ENCODE results near the gene CNIH1.
"Not testable (repeated sequence)": the region's sequence is repeated elsewhere in the genome, so short reads cannot be mapped to it uniquely, and the experiment has no call there.

CNIH1 gene

DNA sequence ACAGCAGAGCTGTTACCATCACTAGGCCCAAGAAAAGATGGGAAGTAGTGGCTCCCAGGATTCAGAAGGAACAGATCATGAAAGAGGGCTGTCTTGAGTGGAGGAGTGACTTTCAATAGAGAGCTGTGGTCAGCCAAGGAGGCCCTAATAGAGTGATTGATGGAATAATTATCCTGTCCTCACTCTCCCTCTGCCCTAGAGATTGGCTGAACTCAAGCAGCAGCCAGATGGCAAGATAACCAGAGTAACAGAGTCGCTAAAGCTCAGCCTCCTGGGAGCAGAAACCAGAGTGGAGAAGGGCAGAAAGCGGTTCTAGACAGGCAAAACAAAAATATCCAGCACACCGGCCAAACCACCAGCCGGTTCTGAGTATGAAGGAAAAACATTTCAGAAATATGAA, 24.5 kb upstream of the CNIH1 start:
- DNase-seq: no peak

DNA sequence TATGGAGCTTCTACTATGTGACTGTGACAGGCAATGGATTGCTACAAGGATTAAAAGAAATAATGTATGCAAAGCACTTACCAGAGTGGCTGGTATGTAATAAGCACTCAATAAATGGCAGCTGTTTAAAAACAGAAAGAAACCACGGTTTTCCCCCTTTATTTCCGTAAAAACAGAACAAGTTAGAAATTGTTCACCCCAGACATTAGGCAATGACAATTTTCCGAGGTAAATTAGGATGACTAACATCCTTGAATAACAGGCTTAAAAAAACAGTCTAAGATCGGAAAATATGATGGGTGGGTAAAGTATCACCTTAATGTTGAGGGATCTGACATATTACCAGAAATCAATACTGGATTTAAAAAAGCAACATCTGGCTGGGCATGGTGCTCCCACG, 20.9 kb upstream of the CNIH1 start:
- DNase-seq: no peak

- DNase-seq: no peak
Observed at GRCh38 chr14:54459106-54459505, 17.9 kb upstream of the CNIH1 start.

GRCh38 chr14:54458536-54458935, 17.4 kb upstream of the CNIH1 start:
- not testable (repeated sequence) for DNase-seq

DNA sequence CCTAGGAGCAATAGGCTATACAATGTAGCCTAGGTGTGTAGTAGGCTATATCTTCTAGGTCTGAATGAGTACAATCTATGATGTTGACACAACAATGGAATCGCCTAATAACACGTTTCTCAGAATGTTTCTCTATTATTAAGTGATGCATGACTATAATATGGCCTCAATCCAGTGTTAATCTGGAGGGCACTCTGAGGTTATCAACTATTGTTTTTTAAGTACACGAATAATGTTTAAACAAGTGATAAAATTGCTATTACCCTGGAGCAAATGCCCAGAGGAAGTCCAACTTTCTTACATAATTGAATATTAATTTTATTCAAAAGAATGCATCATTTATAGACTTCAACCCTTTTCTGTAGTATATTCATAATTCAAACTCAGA, 16.4 kb upstream of the CNIH1 start:
- DNase-seq: no peak

DNA sequence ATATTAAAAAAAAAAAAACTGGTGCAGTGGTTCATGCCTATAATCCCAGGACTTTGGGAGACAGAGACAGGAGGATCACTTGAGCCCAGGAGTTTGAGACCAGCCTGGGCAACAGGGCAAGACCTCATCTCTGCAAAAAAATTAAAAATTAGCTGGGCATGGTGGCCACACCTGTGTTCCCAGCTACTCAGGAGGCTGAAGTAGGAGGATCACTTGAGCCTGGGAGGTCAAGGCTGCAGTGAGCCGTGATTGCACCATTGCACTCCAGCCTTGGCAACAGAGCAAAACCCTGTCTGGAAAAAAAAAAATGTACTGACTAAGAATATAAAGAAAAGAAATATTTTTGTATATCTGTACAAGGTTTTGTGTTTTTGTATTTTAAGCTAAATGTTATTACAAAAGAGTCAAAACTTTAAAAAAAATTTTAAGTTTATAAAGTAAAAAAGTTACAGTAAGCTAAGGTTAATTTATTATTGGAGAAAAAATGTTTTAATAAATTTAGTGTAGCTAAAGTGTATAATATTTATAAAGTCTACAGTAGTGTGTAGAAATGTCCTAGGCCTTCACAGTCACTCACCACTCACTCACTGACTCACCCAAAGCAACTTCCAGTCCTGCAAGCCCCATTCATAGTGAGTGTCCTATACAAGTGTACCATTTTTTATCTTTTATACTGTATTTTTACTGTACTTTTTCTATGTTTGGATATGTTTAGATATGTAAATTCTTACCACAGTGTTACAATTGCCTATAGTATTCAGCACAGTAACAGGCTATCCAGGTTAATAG, 15.8 kb upstream of the CNIH1 start:
- not testable (repeated sequence) for DNase-seq

- DNase-seq: no peak
Observed at GRCh38 chr14:54455363-54455762, 14.2 kb upstream of the CNIH1 start.

- not testable (repeated sequence) for DNase-seq
Observed at GRCh38 chr14:54453990-54454389, 12.8 kb upstream of the CNIH1 start.

- no peak for DNase-seq
Observed at GRCh38 chr14:54453252-54453651, 12.1 kb upstream of the CNIH1 start.

DNA sequence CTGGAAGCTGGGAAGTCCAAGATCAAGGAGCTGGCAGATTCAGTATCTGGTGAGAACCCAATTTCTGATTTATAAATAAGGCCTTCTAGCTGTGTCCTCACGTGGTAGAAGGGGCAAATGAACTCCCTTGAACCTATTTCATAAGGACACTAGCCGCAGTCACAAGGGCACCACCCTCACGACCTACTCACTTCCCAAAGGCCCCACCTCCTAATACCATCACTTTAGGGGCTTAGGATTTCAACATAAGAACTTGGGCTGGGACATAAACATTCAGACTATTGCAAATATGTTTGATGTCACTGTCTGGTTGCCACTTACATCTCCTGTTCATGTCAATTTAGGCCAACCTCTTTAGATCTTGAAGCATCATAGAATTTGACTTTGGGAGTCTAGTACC, 10.8 kb upstream of the CNIH1 start:
- no peak for DNase-seq

- no peak for DNase-seq
Observed at GRCh38 chr14:54451121-54451601, 10.0 kb upstream of the CNIH1 start.

GRCh38 chr14:54450535-54450934, 9.4 kb upstream of the CNIH1 start:
- no peak for DNase-seq

DNA sequence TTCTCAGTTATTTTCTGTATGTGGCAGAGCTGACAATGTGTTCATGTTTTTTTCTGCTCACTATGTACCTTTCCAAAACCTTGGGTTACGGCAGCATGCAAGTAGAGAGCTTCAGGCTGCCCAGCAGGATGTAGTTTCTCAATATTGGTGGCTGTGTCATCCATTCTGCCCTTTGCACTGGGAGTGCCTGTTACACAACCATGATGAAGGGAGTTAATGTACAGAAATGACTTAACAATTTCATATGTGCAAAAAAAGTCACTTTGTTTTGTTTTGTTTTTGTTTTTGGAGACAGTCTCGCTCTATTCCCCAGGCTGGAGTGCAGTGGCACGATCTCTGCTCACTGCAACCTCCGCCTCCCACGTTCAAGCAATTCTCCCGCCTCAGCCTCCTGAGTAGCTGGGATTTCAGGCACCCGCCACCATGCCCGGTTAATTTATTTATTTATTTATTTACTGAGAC, 6.1 kb upstream of the CNIH1 start:
- DNase-seq: no peak

- DNase-seq: no peak
Observed at GRCh38 chr14:54446161-54446693, 5.1 kb upstream of the CNIH1 start.

DNA sequence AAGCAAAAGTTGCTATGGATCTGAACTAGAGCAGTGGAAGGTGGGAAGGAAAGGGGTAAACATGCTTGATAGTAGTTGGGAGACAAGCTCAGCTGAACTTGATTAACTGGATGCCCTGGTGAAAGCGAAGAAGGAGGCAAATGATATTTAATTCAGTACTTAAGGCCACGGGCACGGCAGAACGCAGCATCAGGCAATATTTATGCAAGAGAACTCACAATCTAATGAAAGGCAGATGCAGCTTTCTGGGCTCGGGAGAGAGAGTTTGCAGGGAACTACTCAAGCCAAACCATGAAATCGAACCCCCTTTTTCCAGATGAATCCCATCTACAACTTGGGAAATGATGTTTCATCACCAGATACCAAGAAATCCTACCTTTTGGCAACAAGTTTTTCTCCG, 3.5 kb upstream of the CNIH1 start:
- DNase-seq: no peak

DNA sequence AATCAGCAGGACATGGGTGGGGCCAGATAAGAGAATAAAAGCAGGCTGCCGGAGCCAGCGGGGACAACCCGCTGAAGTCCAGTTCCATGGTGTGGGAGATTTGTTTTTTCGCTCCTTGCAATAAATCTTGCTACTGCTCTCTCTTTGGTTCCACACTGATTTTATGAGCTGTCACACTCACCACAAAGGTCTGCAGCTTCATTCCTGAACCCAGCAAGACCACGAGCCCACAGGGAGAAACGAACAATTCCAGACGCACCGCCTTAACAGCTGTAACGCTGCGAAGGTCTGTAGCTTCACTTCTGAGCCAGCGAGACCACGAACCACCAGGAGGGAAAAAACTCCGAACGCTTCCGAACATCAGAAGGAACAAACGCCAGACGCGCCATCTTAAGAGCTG, 2.8 kb upstream of the CNIH1 start:
- no peak for DNase-seq

GRCh38 chr14:54442961-54443360, 1.8 kb upstream of the CNIH1 start:
- DNase-seq: not testable (repeated sequence)

DNA sequence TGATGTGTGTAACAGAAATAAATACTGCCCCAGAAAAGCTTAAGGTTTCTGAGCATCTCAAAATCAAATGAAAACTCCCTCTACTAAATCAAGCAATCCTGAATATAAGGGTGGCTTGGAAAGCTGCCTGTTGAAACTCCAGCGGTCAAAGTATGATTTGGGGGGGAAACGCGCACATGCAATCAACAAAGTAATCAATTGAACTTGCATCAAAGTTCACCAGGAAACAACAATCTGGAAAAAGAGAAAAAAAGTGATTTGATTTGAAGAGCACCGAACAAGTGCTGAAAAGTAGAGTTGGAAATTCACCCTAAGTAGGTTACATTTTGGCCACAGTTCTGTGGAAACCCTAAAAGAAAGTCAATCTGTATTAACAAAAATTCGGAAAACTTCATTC, 700 bp downstream of the CNIH1 start:
- DNase-seq: no peak

DNA sequence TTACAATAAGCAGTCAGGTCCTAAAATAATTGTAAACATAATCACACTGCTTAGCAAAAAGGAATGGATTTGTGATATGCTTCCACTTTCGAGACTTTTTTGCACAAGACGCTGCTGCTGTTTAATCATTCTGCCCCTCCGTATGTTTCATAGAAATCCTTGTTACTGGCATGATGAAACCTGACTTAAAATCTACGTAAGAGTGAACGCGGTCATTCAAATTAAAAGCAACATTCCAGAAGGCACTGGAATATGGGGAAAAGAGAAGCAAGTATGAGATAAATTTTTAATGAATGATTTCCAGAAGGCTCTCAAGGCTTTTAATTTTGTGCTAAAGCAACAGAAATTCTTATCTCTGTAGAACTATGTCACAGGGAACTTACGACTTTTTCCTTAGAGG, 1.1 kb downstream of the CNIH1 start:
- DNase-seq: no peak

GRCh38 chr14:54438703-54439102, 2.5 kb downstream of the CNIH1 start:
- no peak for DNase-seq

DNA sequence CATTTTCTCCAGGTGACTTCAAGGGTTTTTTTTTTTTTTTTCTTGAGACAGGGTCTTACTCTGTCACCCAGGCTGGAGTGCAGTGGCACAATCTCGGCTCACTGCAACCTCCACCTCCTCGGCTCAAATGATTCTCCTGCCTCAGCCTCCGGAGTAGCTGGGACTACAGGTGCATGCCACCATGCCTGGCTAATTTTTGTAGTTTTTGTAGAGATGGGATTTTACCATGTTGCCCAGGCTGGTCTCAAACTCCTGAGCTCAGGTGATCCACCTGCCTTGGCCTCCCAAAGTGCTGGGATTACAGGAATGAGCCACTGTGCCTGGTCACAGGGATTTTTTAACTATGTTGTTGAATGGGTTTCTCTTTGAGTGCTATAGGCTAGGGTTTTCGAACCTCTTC, 3.2 kb downstream of the CNIH1 start:
- not testable (repeated sequence) for DNase-seq

DNA sequence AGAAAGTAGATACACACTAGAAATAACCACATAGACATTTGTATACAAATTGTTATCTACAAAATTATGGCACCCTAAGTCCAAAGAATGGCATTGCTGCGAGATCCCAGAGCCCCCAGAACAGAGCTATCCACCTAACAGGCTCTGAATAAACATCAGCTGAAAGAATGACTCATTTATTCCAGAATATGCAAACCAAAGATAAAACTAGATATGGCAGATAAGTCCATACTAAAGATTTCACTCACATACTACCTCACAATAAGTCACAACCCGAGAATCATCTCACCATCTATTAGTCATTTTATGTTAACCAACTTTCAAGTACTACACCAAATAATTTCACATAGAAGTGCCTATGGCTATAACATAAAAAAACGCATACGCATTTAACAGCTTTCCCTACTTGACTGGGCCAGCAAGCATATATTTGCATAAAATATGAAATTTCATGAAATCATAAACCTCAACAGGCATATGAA, 5.6 kb downstream of the CNIH1 start:
- DNase-seq: no peak

GRCh38 chr14:54428527-54428926, 12.6 kb downstream of the CNIH1 start:
- DNase-seq: no peak

DNA sequence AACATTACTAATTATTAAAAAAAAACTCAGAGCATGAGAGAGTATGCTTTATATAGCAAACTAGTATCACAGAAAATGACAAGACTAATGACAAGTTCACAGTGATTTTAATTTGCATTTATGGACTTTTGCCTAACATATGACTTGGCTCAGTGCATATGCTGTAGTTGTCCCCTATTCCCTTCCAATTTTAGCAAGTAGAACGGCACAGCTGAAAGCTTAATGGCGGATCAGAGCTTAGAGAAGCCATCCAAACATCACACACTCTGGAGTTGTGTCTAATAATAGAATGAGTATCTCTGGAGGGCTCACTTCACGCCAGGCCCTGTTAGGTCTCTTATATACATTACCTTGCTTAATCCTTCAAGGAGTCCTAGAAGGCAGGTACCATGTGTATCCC, 13.3 kb downstream of the CNIH1 start:
- no peak for DNase-seq

Data from activated gamma-delta T cell (primary cell).